CD14-positive monocyte (primary cell): ENCODE data around the gene CT45A1. TPM values are rescaled to one million over a fixed set of nuclear protein-coding genes. Genes with fewer than 3 reads are reported as not detected.

ENCODE experiments used
- DNase-seq, 3 donors: peaks; one replicate each; pipeline ENCODE4 v3.0.0-alpha.2; 2011 to 2022
- H2AFZ ChIP-seq: 2 replicates; pipeline ENCODE4 v1.6.0; 2012; ENCODE audit warnings: mild to moderate bottlenecking, low read depth, low read length, inconsistent platforms; ENCODE audit not compliant: insufficient read depth, poor library complexity, severe bottlenecking
- H3K27ac ChIP-seq, 2 donors: 1 replicate in 1 of 2; 2 replicates in 1 of 2; pipeline ENCODE4 v1.5.1; 2012 to 2013; ENCODE audit warnings: low read length in 2 of 2, control low read depth in 1 of 2, inconsistent platforms in 1 of 2, low read depth in 1 of 2, mild to moderate bottlenecking in 1 of 2
- H3K27me3 ChIP-seq, 2 donors: one replicate each; pipeline versions ENCODE4 v1.6.0 to v1.6.1; 2011 to 2013; ENCODE audit warnings: low read length in 2 of 2; ENCODE audit not compliant: control insufficient read depth in 2 of 2, insufficient read depth in 2 of 2
- H3K36me3 ChIP-seq, 2 donors: replicated peaks in 1 of 2; 1 replicate in 1 of 2; 2 replicates in 1 of 2; pipeline versions ENCODE4 v1.5.1 to v1.6.1; 2012 to 2013; ENCODE audit warnings: low read length in 2 of 2, control low read depth in 1 of 2, inconsistent platforms in 1 of 2, mild to moderate bottlenecking in 1 of 2; ENCODE audit not compliant: insufficient read depth in 2 of 2, control insufficient read depth in 1 of 2
- H3K4me1 ChIP-seq, 2 donors: 1 replicate in 1 of 2; 2 replicates in 1 of 2; pipeline versions ENCODE4 v1.5.1 to v1.6.1; 2012 to 2013; ENCODE audit warnings: low read length in 2 of 2, control low read depth in 1 of 2, inconsistent platforms in 1 of 2, mild to moderate bottlenecking in 1 of 2, moderate library complexity in 1 of 2; ENCODE audit not compliant: insufficient read depth in 2 of 2, control insufficient read depth in 1 of 2
- H3K4me2 ChIP-seq: replicated peaks from 2 replicates; pipeline ENCODE3; 2012; ENCODE audit warnings: low read length, moderate library complexity, mild to moderate bottlenecking; ENCODE audit not compliant: poor library complexity, severe bottlenecking; ENCODE audit errors: extremely low read depth
- H3K4me3 ChIP-seq, 3 experiments: fragments of 200-600 bp in 1 of 3; sonication (generic) in 1 of 3; replicated peaks in 1 of 3; 1 replicate in 2 of 3; 2 replicates in 1 of 3; pipeline ENCODE4 v1.5.1; 2011 to 2013; ENCODE audit warnings: low read length in 3 of 3, mild to moderate bottlenecking in 3 of 3, control low read depth in 2 of 3, low read depth in 2 of 3, inconsistent platforms in 1 of 3, moderate library complexity in 1 of 3
- H3K79me2 ChIP-seq: 2 replicates; pipeline ENCODE4 v1.6.0; 2012; ENCODE audit warnings: mild to moderate bottlenecking, control low read depth, inconsistent platforms, low read length, moderate library complexity; ENCODE audit not compliant: insufficient read depth
- H3K9ac ChIP-seq: 2 replicates; pipeline ENCODE4 v1.6.0; 2017; ENCODE audit warnings: low read length, mild to moderate bottlenecking; ENCODE audit not compliant: insufficient read depth, poor library complexity, severe bottlenecking
- H3K9me3 ChIP-seq, 2 donors: replicated peaks in 1 of 2; 1 replicate in 1 of 2; 2 replicates in 1 of 2; pipeline versions ENCODE4 v1.5.1 to v1.6.1; 2012 to 2013; ENCODE audit warnings: low read length in 2 of 2, control low read depth in 1 of 2; ENCODE audit not compliant: control insufficient read depth in 1 of 2, insufficient read depth in 1 of 2
- H4K20me1 ChIP-seq: 2 replicates; pipeline ENCODE4 v1.6.0; 2012; ENCODE audit warnings: mild to moderate bottlenecking, low read length, control low read depth, moderate library complexity; ENCODE audit not compliant: insufficient read depth
- H3K27ac Mint-ChIP-seq, 7 donors: one replicate each; pipeline ENCODE4 v1.8.0; 2020; ENCODE audit warnings: mild to moderate bottlenecking in 7 of 7, mixed read lengths in 7 of 7, moderate library complexity in 6 of 7, inconsistent platforms in 2 of 7
- H3K27me3 Mint-ChIP-seq, 3 donors: one replicate each; pipeline ENCODE4 v1.8.0; 2021 to 2022; ENCODE audit warnings: low read depth in 3 of 3, mild to moderate bottlenecking in 3 of 3, mixed read lengths in 3 of 3, moderate library complexity in 3 of 3, inconsistent platforms in 1 of 3
- H3K36me3 Mint-ChIP-seq, 2 donors: one replicate each; pipeline ENCODE4 v1.8.0; 2020; ENCODE audit warnings: mixed read lengths in 2 of 2, inconsistent platforms in 1 of 2, mild to moderate bottlenecking in 1 of 2
- H3K4me1 Mint-ChIP-seq: one replicate; pipeline ENCODE4 v1.8.0; 2020; ENCODE audit warnings: mild to moderate bottlenecking, mixed read lengths
- H3K4me3 Mint-ChIP-seq, 2 donors: one replicate each; pipeline ENCODE4 v1.8.0; 2020; ENCODE audit warnings: mild to moderate bottlenecking in 2 of 2, mixed read lengths in 2 of 2, moderate library complexity in 1 of 2
- H3K9me3 Mint-ChIP-seq, 7 donors: one replicate each; pipeline ENCODE4 v1.8.0; 2020 to 2022; ENCODE audit warnings: mixed read lengths in 7 of 7, mild to moderate bottlenecking in 6 of 7, moderate library complexity in 6 of 7, inconsistent platforms in 2 of 7
- CTCF ChIP-seq: fragments of 200-600 bp; IDR thresholded peaks from one replicate; pipeline ENCODE4 v1.8.0; 2022; ENCODE audit warnings: antibody characterized with exemption, mild to moderate bottlenecking
- WGBS: methylation state at CpG from one replicate; pipeline ENCODE4 v1.1.5; 2013; ENCODE audit warnings: missing lambda C conversion rate; ENCODE audit not compliant: insufficient coverage; 5-methylcytosine and 5-hydroxymethylcytosine counted together
- intact Hi-C, 2 donors: fragments of 100-400 bp; cut with micrococcal nuclease; formaldehyde crosslinking; loops; one replicate each; pipeline versions ENCODE4 v1.15.0 to v1.15.1; 2023
- polyA plus RNA-seq, 3 donors: library from polyadenylated mRNA; depleted of rRNA in 1 of 3; unstranded in 2 of 3; stranded (reverse) in 1 of 3; fragments of 300-500 nt in 2 of 3; fragments of >200 nt in 1 of 3; fragmentation: Illumina TruSeq in 2 of 3; gene quantifications; 1 replicate in 2 of 3; 2 replicates in 1 of 3; pipeline ENCODE4 v1.2.3, GENCODE V29; 2012 to 2021

CT45A1 gene
- polyA plus RNA-seq, 3 donors, result not detected

- no peaks in the 10 kb centered on the region for H3K9me3 ChIP-seq
- no peaks in the 10 kb centered on the region for H3K79me2 ChIP-seq
- no peaks in the 10 kb centered on the region for H3K27me3 ChIP-seq
- Mint-ChIP-seq H3K4me3 (no peak overlapping the region), H3K4me1 (peaks cover 7% of the 10 kb centered on the region), H3K9me3 (peaks cover 0 to 2% (median 0%) of the 10 kb centered on the region in 7 donors), H3K27ac (peak overlapping the region in 1 of 7 donors; percentile 2), H3K36me3 (no peaks in the 10 kb centered on the region), H3K27me3 (peaks cover 0 to 2% (median 0%) of the 10 kb centered on the region in 3 donors)
- no peak overlapping the region for H3K27ac ChIP-seq
- WGBS, result 40% methylated on average over 1 of the region's 4 CpGs
- H3K4me2 ChIP-seq, result no peak overlapping the region
- TF ChIP-seq CTCF, result no peak
- no peak overlapping the region for H3K4me3 ChIP-seq
- no peak overlapping the region for H3K9ac ChIP-seq
- intact Hi-C loops, result no loop called here
- no peaks in the 10 kb centered on the region for H3K36me3 ChIP-seq
- H4K20me1 ChIP-seq, result no peaks in the 10 kb centered on the region
- no peak for DNase-seq
- H2AFZ ChIP-seq, result no peak overlapping the region
- H3K4me1 ChIP-seq, result no peaks in the 10 kb centered on the region
Measured at GRCh38 chrX:135737366-135738071, 24.1 kb downstream of the CT45A1 start.

GRCh38 chrX:135740681-135741149 is 27.3 kb downstream of the CT45A1 start:
- Histone ChIP-seq H4K20me1 (no peaks in the 10 kb centered on the region), H2AFZ (peak overlapping the region; percentile 17)
- H3K4me3 Mint-ChIP-seq, result peak overlapping the region in 1 of 2 donors; percentile 55

More at GRCh38 chrX:135740681-135741149, 27.3 kb downstream of the CT45A1 start:
- H3K4me1 Mint-ChIP-seq, result peaks cover 7% of the 10 kb centered on the region
- H3K27ac Mint-ChIP-seq, result no peak overlapping the region
- peak; percentile 2 to 21 (median 14) for DNase-seq
- intact Hi-C loops, result no loop called here
- WGBS, result 48% methylated on average over 10 of the region's 18 CpGs
- Histone ChIP-seq H3K36me3 (no peaks in the 10 kb centered on the region), H3K4me1 (no peaks in the 10 kb centered on the region), H3K27me3 (no peaks in the 10 kb centered on the region), H3K4me3 (no peak overlapping the region), H3K4me2 (peak overlapping the region; percentile 19), H3K9ac (no peak overlapping the region), H3K9me3 (no peaks in the 10 kb centered on the region), H3K79me2 (no peaks in the 10 kb centered on the region), H3K27ac (no peak overlapping the region)
- peaks cover 0 to 2% (median 0%) of the 10 kb centered on the region in 7 donors for H3K9me3 Mint-ChIP-seq
- TF ChIP-seq CTCF, result peak; percentile 62
- peaks cover 0 to 2% (median 0%) of the 10 kb centered on the region in 3 donors for H3K27me3 Mint-ChIP-seq
- no peaks in the 10 kb centered on the region for H3K36me3 Mint-ChIP-seq
